Central memory CD8-positive, alpha-beta T cell (primary cell): Measurements from ENCODE around the gene VHLL.
A peak's percentile ranks its signal among the peaks of the same experiment; 100 is the strongest.

Experiments
- ATAC-seq: fragments of 150-1000 bp; cut with Tn5 transposase; replicated peaks from 2 replicates; pipeline ENCODE4 v1.10.0; 2022; ENCODE audit warnings: mild to moderate bottlenecking, moderate FRiP score, moderate number of reproducible peaks; ENCODE audit not compliant: poor library complexity, severe bottlenecking; ENCODE audit errors: extremely low read depth
- DNase-seq, 2 donors: peaks; one replicate each; pipeline ENCODE4 v3.0.0; 2021; ENCODE audit warnings: low spot score in 2 of 2
- H3K27ac Mint-ChIP-seq: one replicate; pipeline ENCODE4 v1.8.0; 2022; ENCODE audit warnings: low read depth, mild to moderate bottlenecking, moderate library complexity, mixed read lengths
- H3K27me3 Mint-ChIP-seq: one replicate; pipeline ENCODE4 v1.8.0; 2022; ENCODE audit warnings: mixed read lengths
- H3K36me3 Mint-ChIP-seq: one replicate; pipeline ENCODE4 v1.8.0; 2022; ENCODE audit warnings: mild to moderate bottlenecking, moderate library complexity, mixed read lengths; ENCODE audit not compliant: insufficient read depth
- H3K4me1 Mint-ChIP-seq: one replicate; pipeline ENCODE4 v1.8.0; 2022; ENCODE audit warnings: mixed read lengths
- H3K4me3 Mint-ChIP-seq: one replicate; pipeline ENCODE4 v1.8.0; 2022; ENCODE audit warnings: mild to moderate bottlenecking, moderate library complexity, mixed read lengths
- H3K9me3 Mint-ChIP-seq: one replicate; pipeline ENCODE4 v1.8.0; 2022; ENCODE audit warnings: mixed read lengths

The VHLL gene

DNA sequence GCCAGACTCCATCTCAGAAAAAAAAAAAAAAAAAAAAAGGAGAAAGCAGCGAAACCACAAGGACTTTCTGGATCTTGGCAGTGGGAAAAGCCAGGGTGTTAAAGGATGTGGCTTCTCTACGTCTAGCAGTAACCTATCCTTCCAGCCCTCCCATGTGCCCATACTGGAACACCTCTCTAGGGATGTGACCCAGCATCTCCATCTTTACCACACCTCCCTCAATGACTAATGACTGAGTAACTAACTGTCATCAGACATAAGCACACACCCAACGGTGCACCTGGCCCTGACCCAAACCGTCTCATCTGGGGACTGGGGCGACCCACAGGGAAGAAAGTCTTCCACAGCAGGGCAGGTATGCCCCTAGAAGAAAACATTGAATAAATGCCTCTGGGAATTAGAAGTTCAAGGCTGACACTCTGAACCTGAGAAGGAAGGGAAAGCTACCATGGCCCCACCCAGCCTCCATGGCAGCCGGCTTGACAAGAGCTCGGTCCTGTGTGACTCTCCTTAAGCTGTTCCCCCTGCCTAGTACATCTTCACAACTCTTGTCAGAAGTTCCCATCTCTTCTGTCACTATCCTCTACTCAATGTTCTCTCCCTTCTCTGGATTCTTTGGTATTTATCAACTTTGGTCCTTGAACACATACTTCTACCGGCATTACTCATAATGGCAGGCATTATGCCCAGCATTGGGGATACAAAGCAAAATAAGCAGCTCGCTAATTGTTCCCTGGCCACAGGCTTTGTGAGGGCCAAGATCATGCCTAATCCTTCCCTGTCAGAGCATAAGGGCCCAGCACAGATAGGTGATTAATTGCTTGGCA, 36.4 kb downstream of the VHLL start:
- no peak for ATAC-seq
- no peaks in the 10 kb centered on the region for H3K9me3 Mint-ChIP-seq
- H3K27ac Mint-ChIP-seq: no peak overlapping the region
- no peak for DNase-seq
- peaks cover 72% of the 10 kb centered on the region for H3K36me3 Mint-ChIP-seq
- H3K27me3 Mint-ChIP-seq: no peaks in the 10 kb centered on the region
- H3K4me3 Mint-ChIP-seq: no peak overlapping the region
- no peaks in the 10 kb centered on the region for H3K4me1 Mint-ChIP-seq

DNA sequence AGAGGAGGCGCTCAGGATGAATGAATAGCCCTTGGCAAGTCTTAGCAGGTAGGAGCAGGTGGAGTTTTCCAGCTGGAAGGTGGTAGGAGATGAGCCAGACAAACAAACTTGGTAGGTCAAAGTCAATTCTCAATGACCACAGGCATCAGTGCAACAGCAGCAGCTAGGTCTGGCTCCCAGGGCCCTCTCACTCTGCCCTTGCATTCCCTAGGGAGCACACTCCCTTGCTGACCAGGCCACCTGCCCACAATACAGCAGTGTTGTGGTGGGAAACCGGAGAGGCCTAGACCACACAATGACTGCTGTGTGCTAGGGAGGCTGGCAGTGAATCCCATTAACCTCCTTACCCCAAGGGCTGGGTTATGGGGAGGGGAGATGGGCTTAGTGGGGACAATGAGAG, 38.2 kb downstream of the VHLL start:
- H3K4me1 Mint-ChIP-seq: no peaks in the 10 kb centered on the region
- no peak overlapping the region for H3K4me3 Mint-ChIP-seq
- peaks cover 75% of the 10 kb centered on the region for H3K36me3 Mint-ChIP-seq
- DNase-seq (no peak), ATAC-seq (no peak)
- H3K9me3 Mint-ChIP-seq: no peaks in the 10 kb centered on the region
- H3K27me3 Mint-ChIP-seq: no peaks in the 10 kb centered on the region
- H3K27ac Mint-ChIP-seq: peak overlapping the region; percentile 2

DNA sequence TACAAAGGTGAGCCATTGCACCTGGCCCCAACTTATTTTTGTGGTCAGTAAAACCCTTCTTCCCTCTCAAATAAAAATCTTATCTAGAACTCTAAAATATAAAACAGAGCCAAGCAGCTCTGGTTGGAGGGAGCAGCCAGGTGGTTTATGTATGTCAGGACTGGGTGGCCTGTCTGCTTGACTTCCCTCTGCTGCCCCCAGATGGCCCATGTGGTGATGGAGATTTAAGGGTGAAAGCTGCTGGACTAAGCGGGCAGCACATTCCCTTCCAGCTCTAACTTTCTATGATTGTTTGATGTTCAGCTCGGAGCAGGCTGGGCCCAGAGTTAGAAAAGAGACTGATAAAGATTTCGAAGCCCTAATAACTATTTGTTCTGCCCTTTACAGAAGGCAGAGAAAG, 39.3 kb downstream of the VHLL start:
- DNase-seq (no peak), ATAC-seq (no peak)
- Mint-ChIP-seq H3K27ac (no peak overlapping the region), H3K27me3 (no peaks in the 10 kb centered on the region), H3K4me3 (no peak overlapping the region), H3K9me3 (no peaks in the 10 kb centered on the region), H3K36me3 (peaks cover 71% of the 10 kb centered on the region), H3K4me1 (no peaks in the 10 kb centered on the region)

DNA sequence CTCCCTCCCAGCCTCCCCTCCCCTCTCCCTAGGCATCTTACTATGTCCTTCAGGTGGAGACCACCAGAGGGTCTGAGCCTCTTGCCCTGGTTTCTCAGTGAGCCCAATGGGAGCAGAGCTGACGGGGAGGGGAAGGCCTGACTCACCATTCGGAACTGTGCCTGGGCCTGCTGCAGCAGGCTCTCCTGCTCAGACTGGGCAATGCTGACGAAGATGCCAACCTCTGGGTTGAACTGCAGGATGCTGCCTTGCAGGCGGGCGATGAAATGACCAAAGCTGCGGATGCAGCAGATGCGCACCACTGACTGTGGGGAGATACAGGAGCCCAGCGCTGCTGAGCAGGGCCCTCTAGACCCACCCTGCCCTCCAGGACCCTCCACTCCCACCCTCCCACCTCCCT, 40.2 kb downstream of the VHLL start:
- no peaks in the 10 kb centered on the region for H3K9me3 Mint-ChIP-seq
- ATAC-seq: no peak
- H3K27me3 Mint-ChIP-seq: no peaks in the 10 kb centered on the region
- no peaks in the 10 kb centered on the region for H3K4me1 Mint-ChIP-seq
- no peak overlapping the region for H3K27ac Mint-ChIP-seq
- no peak for DNase-seq
- H3K4me3 Mint-ChIP-seq: no peak overlapping the region
- H3K36me3 Mint-ChIP-seq: peaks cover 68% of the 10 kb centered on the region

GRCh38 chr1:156257711-156258110, 41.4 kb downstream of the VHLL start:
- H3K4me1 Mint-ChIP-seq: no peaks in the 10 kb centered on the region
- ATAC-seq: peak; percentile 32
- H3K27me3 Mint-ChIP-seq: no peaks in the 10 kb centered on the region
- H3K36me3 Mint-ChIP-seq: peaks cover 65% of the 10 kb centered on the region
- no peak overlapping the region for H3K27ac Mint-ChIP-seq
- no peaks in the 10 kb centered on the region for H3K9me3 Mint-ChIP-seq
- DNase-seq: no peak
- H3K4me3 Mint-ChIP-seq: no peak overlapping the region

- no peaks in the 10 kb centered on the region for H3K9me3 Mint-ChIP-seq
- H3K4me3 Mint-ChIP-seq: no peak overlapping the region
- no peaks in the 10 kb centered on the region for H3K4me1 Mint-ChIP-seq
- H3K27me3 Mint-ChIP-seq: no peaks in the 10 kb centered on the region
- peaks cover 46% of the 10 kb centered on the region for H3K36me3 Mint-ChIP-seq
- ATAC-seq (no peak), DNase-seq (no peak)
- no peak overlapping the region for H3K27ac Mint-ChIP-seq
Measured at GRCh38 chr1:156253634-156254033, 45.5 kb downstream of the VHLL start.

GRCh38 chr1:156251527-156251926, 47.6 kb downstream of the VHLL start:
- no peak overlapping the region for H3K27ac Mint-ChIP-seq
- no peak overlapping the region for H3K4me3 Mint-ChIP-seq
- no peaks in the 10 kb centered on the region for H3K27me3 Mint-ChIP-seq
- peaks cover 33% of the 10 kb centered on the region for H3K36me3 Mint-ChIP-seq
- ATAC-seq (no peak), DNase-seq (no peak)
- H3K9me3 Mint-ChIP-seq: no peaks in the 10 kb centered on the region
- no peaks in the 10 kb centered on the region for H3K4me1 Mint-ChIP-seq

GRCh38 chr1:156249593-156249992, 49.5 kb downstream of the VHLL start:
- no peak for DNase-seq
- Mint-ChIP-seq H3K4me1 (peaks cover 11% of the 10 kb centered on the region), H3K36me3 (peaks cover 24% of the 10 kb centered on the region), H3K9me3 (no peaks in the 10 kb centered on the region), H3K27me3 (no peaks in the 10 kb centered on the region), H3K4me3 (no peak overlapping the region), H3K27ac (no peak overlapping the region)
- ATAC-seq: no peak
